HG02973 (cell line): ENCODE measurements around the gene BOD1L2.

ENCODE experiments used
- ATAC-seq: cut with Tn5 transposase; IDR thresholded peaks from one replicate; pipeline ENCODE4 v1.9.1; 2021; ENCODE audit warnings: moderate library complexity; ENCODE audit not compliant: unreplicated experiment

The BOD1L2 gene

DNA sequence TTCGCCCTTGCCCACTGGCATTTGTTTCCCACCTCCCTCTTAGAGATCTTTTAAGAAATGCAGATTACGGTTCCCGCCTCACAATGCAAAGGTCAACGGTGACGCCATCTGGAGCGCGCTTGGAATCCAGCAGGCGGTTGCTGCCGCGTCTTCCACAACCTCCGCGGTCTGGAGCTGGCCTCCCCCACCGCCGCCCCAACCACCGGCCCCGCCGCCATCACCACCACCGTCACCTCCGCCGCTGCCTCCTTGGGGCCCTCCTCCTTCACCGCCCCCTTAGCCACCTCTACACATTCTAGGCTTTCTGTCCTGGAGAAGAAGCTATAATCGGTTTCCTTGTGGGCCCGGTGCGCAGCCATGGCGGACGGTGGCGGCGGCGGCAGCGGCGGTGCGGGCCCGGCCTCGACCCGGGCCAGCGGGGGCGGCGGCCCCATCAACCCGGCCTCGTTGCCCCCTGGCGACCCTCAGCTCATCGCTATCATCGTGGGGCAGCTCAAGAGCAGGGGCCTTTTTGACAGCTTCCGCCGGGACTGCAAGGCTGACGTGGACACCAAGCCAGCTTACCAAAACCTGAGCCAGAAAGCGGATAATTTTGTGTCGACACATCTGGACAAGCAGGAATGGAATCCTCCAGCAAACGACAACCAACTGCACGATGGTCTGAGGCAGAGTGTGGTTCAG is at the start of gene BOD1L2:
BOD1L2 (plus strand) TSS at position 132 of the 681 bp plus-strand sequence; CDS start at position 358, 226 bp downstream.
- ATAC-seq: no peak

DNA sequence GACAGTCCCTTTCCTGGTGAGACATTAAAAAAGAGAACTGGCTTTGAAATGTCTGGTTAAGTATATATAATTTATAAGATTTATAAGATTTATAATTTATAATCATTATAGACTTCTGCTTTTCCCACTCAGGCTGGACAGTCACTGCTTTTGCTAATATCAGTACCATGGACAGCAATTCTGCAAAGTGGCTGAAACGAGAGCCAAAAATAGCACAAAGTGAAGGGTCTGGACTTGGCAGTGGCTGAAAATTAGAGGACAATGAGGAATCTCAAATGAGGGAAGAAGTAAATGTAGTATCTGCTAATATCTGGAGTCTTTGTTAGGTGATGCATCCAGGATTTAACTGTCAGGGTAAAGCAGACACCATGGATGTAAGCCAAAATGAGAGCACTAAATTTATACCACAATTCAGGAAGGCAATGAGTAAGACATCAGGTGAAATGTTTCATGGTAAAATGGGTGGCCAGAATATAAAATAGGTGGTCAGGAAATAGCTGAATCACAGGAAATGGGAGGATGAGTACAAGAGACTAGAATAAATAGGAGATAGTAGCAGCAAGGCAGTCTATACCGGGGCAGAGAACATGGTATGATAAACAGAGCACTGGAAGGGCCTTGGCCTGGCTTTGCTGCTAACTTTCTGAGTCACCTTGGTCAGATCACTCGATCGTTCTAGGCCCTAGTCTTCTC is 39.6 kb upstream of the BOD1L2 start:
- no peak for ATAC-seq

DNA sequence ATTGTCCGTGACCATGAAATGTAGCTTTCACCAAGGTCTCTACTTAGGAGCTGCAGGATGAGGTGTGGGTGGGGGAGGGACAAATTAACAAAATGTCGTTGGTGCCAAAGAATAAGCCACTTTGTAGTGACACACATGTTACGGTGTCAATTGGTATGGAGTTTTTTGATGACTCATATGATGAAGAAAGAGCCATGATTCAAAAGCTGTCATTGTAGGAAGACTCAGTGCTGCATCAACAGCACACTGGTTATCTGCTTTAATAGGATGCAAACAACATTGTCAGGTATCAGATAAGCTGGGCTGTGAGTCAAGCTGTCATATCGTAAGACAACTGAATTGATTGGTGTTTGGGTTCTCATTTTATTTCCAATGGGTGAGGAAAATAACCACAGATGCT is 36.6 kb upstream of the BOD1L2 start:
- no peak for ATAC-seq

DNA sequence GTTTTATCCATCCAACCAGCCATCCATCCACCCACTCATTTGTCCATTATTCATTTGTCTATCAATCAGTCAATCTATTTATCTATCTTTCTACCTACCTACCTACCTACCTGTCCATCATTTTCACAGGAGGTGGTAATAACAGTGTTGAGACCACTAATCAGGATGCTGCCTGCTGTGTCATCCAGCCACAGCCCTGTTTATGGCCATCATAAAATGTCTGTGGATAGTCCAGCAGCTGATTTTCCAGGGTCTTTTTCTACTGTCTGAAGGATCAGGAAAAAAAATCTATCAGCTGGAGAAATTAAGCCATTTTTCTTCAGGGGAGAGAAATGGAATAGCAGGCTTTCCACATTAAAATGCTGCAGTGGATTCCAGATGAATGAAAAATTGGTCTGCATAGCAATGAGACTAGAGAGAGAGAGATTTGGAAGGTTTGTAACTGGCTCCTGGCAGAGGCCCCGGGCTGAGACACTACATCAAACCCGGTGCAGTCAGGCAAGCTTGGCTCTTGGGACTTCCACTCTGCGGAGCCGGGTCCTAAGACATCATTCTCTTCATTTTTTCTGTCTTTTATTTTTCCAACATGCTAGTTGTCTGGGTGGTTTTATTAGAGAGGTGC is 33.0 kb upstream of the BOD1L2 start:
- no peak for ATAC-seq

DNA sequence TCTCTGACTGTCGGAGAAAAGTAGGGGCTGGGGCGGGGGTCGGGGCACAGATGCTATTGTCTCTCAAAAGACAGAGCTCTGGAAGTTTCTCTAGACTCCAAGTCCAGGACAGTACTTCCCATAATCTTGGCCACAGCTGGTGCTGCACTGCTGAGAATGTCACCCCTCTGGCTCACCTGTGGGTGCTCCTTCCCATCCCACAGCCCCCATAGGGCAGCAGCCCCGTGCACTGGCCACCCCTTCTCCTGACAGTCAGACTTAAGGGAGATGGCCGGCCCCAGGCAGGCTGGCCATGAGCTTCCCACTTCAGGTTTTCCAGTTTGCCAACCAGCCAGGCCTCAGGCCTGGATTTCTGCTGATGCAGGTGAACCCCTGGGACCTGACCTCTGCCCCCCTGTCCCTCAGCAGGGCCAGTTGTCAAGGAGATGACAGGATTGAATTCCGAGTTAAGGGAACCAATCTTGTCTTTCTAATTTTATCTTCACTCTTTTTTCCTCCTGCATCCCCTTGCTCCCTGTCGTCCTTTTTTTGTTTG is 30.2 kb upstream of the BOD1L2 start:
- no peak for ATAC-seq

DNA sequence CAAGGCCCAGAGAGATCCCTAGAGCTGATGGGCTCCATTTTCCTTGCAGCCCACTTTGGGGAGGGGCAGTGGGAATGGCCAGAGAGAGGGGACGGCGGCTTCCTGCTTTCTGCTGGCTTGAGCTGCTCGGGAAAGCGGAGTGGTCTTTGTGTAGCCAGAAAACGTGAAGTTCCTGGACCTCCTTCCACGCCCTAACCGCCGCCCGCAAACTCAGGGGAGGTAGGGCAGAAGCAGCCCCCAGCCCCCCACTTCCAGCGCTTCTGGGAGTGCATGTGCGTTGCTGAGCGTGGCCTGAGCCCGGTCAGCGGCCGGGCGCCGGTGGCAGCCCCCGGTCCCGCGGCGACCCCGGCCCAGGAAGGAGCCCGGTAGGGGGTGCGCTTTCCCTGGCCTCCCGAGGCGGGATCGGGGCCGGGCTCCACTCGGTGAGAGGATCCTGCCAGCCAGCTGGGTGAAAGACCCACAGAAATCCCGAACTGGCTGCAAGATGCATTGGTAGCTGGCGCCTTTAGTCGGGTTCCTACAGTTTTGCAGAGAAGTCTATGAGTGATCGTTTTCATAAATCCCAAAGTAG is 25.3 kb upstream of the BOD1L2 start:
- ATAC-seq: no peak

DNA sequence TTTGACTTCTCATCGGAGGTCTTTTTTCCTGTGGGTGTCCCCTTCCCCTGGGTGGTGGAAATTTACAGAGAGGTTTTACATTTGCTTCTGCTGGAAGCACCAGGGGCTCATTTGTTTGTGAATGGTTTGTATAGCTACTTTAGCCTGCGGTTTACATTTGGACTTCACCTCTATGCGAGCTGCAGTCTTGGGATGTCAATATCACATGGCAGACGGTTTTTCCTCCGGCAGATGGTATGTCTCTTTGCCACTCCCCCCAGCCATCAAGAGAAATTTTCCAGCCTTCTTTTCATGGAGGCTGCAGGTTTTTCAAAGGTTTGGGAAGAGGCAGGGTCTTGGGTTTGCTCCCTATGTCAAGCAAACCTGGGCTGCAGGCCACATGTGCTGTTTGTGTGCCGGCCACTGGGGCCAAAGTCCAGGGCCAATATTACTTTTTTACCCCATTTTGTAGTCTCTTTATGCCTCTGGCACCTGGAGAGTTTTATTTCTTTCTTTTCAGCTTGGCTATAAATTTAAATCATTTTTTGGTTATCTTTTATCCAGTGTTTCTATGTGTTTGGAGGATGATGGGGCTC is 23.9 kb upstream of the BOD1L2 start:
- ATAC-seq: no peak

DNA sequence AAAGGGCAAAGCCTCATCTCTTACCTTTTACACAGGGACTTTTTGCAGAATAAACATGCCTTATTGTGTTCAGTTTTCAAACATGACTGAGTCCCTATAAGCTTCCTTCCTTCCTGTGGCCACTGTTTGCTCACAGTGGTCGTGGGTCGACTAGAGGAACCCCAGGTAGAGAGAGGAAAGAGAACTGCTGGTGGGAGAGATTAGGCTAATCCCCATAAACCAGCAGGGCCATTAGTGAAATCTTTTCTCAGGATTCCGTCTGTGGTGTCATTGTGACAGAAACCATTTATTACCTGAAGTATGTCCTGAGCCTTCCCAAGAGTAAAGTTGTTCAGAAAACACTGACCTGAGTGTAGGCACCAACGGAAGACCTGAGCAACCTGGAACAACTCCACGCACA is 21.3 kb upstream of the BOD1L2 start:
- ATAC-seq: no peak

DNA sequence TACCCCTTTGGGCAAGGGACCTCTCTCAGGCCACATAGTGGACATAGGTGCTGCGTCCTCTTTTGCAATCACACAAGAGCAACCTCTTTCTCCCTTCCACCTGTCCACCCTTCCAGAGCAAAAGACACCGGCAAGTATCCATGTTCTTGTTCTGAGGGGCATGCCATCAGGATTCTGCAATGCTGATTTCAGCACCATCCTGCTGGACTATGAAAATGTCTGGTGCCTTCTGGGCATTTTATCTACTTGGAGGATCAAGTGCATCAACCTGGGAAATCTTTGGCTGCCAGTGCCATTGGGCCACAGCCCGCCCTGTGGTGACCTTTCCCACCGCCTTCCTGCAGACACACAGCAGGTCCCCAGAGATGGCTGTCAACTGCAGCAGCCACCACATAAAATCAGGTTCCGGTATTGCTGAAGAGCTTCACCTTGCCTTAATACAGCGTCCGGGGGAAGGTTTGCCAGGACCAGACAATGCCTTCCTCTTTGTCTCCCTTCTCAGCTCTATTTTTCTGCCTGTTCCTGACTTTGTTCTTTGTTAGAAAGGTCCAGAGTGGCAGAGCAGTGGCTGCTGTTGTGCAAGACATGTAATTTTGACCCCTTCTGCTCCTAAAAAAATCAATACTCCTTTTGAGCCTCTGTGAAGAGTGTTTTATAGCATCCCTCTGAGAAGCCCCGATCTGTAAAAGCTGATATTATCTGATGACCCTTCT is 18.5 kb upstream of the BOD1L2 start:
- no peak for ATAC-seq

DNA sequence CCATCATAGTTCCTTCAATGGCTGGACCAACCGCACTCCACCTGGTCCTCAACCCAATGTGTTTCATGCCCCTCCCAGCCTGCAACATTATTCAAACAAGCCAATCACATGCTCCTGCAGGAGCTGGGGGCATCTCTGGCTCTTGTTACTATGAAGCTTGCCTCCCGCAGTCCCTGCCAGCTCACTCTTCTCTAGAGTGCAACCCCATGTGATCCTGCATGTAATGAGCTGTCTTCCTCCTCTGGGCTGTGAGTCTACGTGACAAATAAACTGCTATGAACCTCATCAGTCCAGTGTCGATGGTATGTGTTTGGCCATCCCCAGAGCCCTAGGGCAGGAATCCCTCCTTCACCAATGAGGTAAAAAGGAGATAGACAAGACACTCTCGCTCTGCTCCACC is 15.8 kb upstream of the BOD1L2 start:
- no peak for ATAC-seq

DNA sequence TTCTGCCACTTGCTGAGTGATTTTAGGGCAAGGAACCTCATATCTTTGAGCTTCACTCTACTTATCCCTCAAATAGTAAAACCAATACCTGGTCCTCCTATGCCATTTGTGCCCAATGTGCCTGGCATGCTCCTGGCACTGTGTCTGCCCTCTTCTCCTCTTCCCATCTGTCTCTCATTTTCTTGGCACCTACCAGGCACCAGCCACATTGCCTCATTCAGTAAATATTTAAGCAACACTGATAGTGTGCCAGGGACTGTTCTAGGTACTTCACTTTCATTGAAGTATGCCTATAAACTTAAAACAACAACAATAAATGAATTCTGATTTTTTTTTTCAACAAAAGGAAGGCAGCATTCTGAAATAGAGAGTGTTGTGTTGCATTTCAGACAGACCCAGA is 15.1 kb upstream of the BOD1L2 start:
- ATAC-seq: no peak

DNA sequence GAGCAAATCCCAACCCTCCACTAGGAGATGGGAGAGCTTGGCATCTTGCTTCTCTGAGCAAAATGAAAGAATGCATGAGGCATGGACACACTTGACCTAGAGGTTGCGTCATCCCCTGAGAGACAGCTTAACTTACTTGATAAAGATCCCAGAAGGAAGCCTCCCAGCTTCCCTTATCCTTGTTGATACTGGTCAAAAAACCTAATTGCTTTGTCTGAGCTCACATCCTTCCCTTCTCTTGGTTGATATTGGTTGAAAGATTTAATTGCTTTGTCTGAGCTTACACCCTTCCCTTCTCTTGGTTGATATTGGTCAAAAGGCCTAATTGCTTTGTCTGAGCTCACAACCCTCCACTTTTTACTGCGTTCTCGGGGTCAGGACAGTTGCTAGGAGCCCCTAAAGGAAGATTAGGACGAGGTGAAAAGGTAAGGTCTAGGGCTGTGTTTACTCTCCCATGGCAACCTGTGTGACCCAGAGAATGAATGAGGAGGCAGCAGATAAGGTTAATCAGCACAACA is 12.2 kb upstream of the BOD1L2 start:
- no peak for ATAC-seq

DNA sequence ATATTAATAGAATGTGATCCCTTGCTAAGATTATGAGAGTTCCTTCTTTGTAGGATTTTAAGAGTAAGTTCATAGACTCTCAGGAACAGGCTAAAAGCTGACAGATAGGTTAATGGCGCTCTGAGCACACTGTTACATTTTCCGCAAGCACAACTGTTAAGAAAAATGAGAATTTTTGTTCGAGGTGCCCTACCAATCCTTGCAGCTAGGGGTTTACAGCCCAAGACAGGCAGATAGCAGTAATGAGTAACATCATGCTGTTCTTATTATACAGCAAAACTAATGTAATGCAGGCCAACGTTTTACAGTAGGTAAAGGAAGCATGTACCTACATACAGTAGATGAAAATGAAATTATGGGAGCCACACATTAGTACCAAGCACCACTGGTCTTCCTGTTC is 11.2 kb upstream of the BOD1L2 start:
- ATAC-seq: no peak

DNA sequence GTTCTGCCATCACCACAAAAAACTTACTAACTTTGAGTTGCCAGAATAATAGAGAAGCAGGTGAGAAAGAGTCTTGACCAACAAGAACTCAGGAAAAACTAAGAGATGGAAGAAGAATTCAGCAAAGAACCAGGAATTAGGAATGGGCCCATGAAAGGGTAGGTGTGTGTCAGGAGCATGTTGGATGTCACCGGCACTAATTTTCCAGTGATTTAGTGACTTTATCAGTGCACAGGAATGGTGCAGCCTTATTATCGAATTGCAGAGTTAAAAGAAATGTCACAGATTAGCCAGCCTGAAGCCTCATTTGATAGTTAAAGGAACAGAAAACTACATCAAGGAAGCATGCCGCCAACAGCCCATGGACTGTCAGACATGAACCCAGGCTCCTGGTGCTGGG is 9.0 kb upstream of the BOD1L2 start:
- no peak for ATAC-seq

DNA sequence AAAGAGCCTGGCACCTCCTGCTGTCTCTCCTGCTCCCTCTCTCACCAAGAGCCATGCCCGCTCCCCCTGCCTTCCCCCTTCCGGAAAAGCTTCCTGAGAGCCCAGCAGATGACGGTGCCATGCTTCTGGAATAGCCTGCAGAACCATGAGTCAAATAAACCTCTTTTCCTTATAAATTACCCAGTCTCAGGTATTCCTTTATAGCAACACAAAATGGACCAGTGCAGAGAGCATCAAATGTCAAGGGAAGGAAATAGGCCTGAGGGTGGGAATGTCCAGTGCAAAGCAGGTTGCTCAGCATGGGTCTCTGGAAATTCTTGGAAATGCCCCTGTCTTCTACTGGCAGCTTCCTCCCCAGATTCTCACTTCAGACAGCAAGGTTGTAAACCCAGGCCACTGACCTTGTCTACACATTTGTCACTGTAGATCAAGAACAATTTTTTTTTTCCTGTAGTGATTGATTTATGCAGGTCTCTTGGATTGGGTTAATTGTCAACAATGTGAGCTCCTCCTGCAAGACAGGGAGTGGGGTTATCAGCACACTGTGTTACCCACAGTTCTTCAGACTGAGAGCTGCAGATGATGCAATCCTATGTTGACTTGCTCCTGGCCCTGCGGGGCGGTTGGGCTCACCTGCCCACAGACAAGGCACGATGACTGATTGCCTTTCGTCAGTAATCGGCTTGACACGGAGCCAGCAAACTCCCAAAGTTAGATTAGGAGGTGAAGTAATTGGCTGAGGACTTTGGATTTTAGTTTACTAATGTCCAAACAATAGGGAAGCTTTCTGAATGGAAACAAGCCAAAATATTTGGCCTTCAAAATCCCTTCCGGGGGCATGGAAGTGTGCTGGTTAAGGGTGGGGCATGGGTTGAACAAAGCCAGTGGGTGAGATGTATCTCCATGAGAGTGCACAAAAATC is 5.4 kb upstream of the BOD1L2 start:
- no peak for ATAC-seq

DNA sequence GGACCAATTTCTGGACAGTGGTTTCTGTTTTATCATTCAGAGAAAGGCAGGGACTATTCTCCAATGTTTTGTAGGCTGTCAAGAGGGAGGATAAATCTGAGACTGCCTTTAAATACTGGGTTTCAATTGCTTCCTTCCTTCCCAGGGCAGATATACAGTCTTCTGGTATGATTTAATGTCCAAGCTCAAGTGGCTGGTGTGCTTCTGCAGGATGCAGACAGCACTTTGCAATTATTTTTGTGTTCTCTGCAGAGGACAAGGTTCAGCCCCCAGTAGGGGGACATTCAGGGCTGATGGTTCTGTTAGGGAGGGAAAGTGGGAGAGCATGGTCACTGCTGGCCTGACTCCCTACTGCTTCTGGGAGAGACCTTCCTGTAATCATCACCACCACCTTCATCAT is 4.6 kb upstream of the BOD1L2 start:
- ATAC-seq: no peak

DNA sequence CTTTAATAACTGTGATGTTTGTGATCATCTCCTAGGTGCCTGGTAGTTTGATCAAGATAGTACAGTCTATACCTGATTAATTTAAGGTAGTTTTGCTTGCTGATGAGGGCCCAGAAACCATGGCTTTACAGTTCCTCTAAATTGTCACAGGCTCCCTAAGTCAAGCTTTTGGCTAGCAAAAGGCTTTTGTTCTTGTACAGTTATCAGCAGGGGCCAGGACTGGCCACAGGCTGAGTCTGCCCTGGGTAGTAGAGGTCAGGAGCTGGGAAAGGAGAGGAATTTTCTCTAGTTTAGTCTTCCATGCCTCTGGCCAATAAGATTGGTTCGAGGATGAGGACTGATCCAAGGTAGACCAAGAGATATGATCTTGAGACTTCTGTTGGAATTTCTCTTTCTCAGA is 3.6 kb upstream of the BOD1L2 start:
- no peak for ATAC-seq

DNA sequence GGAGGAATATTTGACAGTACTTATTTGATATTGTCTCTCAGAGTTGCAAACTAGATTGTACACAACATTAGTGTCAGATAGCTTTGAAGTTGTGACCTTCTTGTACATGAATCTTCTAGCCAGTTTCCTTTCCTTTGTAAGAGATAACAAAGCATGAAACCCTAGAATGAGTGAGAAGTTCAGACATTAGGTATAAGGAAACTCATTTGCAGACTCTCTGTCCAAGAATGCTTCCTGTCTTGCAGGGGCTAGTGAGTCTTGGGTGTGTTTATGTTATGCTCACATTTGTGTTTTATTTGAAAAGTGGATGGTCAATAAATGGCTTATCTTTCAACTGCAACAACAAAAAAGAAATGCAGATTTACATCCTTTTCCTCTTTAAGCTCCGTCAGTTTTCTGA is 1.4 kb downstream of the BOD1L2 start:
- no peak for ATAC-seq

DNA sequence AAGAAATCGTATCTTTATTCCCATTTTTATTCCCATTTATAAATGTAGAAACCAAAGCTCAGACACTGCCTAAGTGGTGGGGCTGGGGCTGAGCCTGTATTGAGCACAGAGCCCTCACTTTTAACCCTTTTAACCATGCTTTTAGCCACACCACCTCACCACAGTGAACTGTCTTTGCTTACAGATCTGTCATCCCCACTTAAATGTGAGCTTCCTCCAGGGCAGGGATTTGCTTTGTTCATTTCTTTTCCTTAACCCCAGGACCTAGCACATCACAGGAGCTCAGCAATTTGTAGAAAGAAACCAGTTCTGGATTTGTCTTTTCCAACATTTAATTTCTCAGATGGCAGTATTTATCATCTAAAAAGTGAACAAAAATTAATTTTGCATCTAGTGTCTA is 2.2 kb downstream of the BOD1L2 start:
- ATAC-seq: no peak

DNA sequence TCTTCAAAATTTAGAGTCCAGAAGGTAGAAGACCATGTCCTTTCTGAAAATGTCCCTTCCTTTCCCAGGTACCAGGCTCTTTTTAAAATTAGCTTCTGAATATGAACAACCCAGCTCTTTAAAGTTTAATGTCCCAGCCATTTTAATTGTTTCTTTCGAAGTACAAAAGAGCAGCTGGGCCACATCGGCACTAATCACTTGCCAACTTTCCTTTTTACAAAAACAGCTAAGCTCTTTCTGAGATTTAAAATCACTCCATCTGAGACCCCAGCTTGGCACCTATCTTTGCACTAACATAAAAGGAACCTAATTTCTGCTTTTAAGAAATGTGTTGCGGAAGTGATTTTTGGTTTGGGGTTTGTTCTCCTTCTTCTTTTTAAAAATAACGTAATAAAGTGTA is 2.6 kb downstream of the BOD1L2 start:
- ATAC-seq: no peak
